PC-3 (cell line): ENCODE measurements around the gene IQSEC3. TPM values are rescaled to one million over a fixed set of nuclear protein-coding genes. Genes with fewer than 3 reads are reported as not detected.

Source experiments
- ATAC-seq: fragments of 200-7000 bp; cut with Tn5 transposase; 2 replicates; pipeline ENCODE4 v1.9.1; 2020; ENCODE audit warnings: mild to moderate bottlenecking, moderate library complexity
- BruUV-seq: library from RNA; stranded (reverse); fragments of 400-500 nt; replicated peaks from 2 replicates; lab custom pipeline; 2021; lab: Mats Ljungman, UMichigan
- CTCF ChIA-PET: fragments of 300-600 bp; sonication (Branson Sonifier 250); formaldehyde crosslinking; loops from one replicate; lab custom pipeline; 2022; ENCODE audit warnings: antibody characterized with exemption; lab: Charles Lee
- POLR2A ChIA-PET: fragments of 300-600 bp; sonication (Branson Sonifier 250); formaldehyde crosslinking; loops from one replicate; lab custom pipeline; 2022; ENCODE audit warnings: antibody characterized with exemption; ENCODE audit not compliant: unreplicated experiment; lab: Charles Lee
- DNase-seq: peaks from one replicate; pipeline ENCODE4 v3.0.0-alpha.2; 2015
- H2AFZ ChIP-seq: fragments of 300-600 bp; sonication (generic); 2 replicates; pipeline ENCODE4 v1.6.0; 2016; ENCODE audit warnings: antibody characterized with exemption, low read length
- H3F3A ChIP-seq: fragments of 300-600 bp; sonication (generic); one replicate; pipeline ENCODE4 v1.6.0; 2017; ENCODE audit warnings: antibody characterized with exemption, low read length, control low read depth, mild to moderate bottlenecking; ENCODE audit not compliant: unreplicated experiment
- H3K27ac ChIP-seq: fragments of 300-600 bp; sonication (generic); 2 replicates; pipeline ENCODE4 v1.5.1; 2016; ENCODE audit warnings: mild to moderate bottlenecking, low read length
- H3K27me3 ChIP-seq: fragments of 300-600 bp; sonication (generic); 2 replicates; pipeline ENCODE4 v1.6.1; 2016; ENCODE audit warnings: low read length, mixed read lengths
- H3K36me3 ChIP-seq: fragments of 300-600 bp; sonication (generic); 2 replicates; pipeline ENCODE4 v1.6.1; 2016; ENCODE audit warnings: low read depth, mixed run types, low read length, mixed read lengths
- H3K4me1 ChIP-seq: fragments of 300-600 bp; sonication (generic); 2 replicates; pipeline ENCODE4 v1.5.1; 2016; ENCODE audit warnings: low read length; ENCODE audit not compliant: insufficient read depth
- H3K4me2 ChIP-seq: fragments of 300-600 bp; sonication (generic); 2 replicates; pipeline ENCODE4 v1.6.0; 2016; ENCODE audit warnings: low read length
- H3K4me3 ChIP-seq: fragments of 300-600 bp; sonication (generic); 2 replicates; pipeline ENCODE4 v1.5.1; 2016; ENCODE audit warnings: mild to moderate bottlenecking, low read length, mixed read lengths
- H3K79me2 ChIP-seq: fragments of 300-600 bp; sonication (generic); 2 replicates; pipeline ENCODE4 v1.6.1; 2017; ENCODE audit warnings: low read length, mixed read lengths
- H3K9ac ChIP-seq: fragments of 300-600 bp; sonication (generic); 2 replicates; pipeline ENCODE4 v1.6.0; 2016; ENCODE audit warnings: mild to moderate bottlenecking, low read length
- H3K9me2 ChIP-seq: fragments of 300-600 bp; sonication (generic); replicated peaks from 2 replicates; pipeline ENCODE4 v1.6.1; 2016; ENCODE audit warnings: mixed run types, low read length, mixed read lengths
- H3K9me3 ChIP-seq: fragments of 300-600 bp; sonication (generic); 2 replicates; pipeline ENCODE4 v1.6.1; 2016; ENCODE audit warnings: low read length, mixed read lengths
- H4K20me1 ChIP-seq: fragments of 300-600 bp; sonication (generic); 2 replicates; pipeline ENCODE4 v1.6.1; 2016; ENCODE audit warnings: low read length, mixed read lengths
- EZH2 ChIP-seq: fragments of 300-600 bp; sonication (generic); IDR thresholded peaks from one replicate; pipeline ENCODE4 v1.6.1; 2017; ENCODE audit warnings: antibody characterized with exemption, mild to moderate bottlenecking, low read length; ENCODE audit not compliant: unreplicated experiment
- EZH2phosphoT487 ChIP-seq: fragments of 300-600 bp; sonication (generic); IDR thresholded peaks from 2 replicates; pipeline ENCODE4 v1.6.1; 2018; ENCODE audit warnings: mild to moderate bottlenecking, antibody characterized with exemption, low read length, borderline replicate concordance
- intact Hi-C: fragments of 100-400 bp; cut with micrococcal nuclease; formaldehyde crosslinking; loops from 2 replicates; pipeline ENCODE4 v1.9.0; 2023
- total RNA-seq: library from RNA; depleted of rRNA; stranded (reverse); fragments of >200 nt; gene quantifications from 2 replicates; pipeline ENCODE4 v1.2.3, GENCODE V29; 2014
- TF ChIP-seq, protein P1 (sequence below): fragments of 300-600 bp; sonication (generic); conservative IDR thresholded peaks from 2 replicates; pipeline ENCODE4 v1.5.1; 2017; ENCODE audit warnings: antibody characterized with exemption, low read depth, mild to moderate bottlenecking, low read length

Gene IQSEC3
- total RNA-seq, 1 experiment from 2014 or later = 0.11 TPM

DNA sequence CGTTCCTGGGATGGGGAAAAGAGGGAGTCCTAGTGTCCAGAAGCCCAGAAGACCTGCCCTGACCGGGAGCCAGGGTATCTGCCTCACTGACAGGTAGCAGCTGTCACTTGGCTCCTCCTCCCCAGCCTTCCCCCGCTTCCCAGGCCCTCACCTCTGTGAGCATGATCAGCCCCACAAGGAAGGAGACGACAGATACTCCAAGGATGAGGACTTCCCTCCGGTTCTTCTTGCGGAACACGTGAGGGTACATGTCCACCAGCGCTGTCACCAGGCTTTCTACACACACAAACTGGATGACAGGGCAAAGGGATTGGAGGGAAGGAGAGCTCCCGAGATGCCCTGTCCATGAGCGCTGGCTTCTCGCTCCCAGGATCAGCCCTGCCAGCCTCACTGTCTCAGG lies 157.3 kb downstream of the IQSEC3 start:
- ATAC-seq (no peak), DNase-seq (no peak)
- no peak overlapping the region for H3K4me2 ChIP-seq
- H2AFZ ChIP-seq = no peak overlapping the region
- no peaks in the 10 kb centered on the region for H3K4me1 ChIP-seq
- no peaks in the 10 kb centered on the region for H3K9me3 ChIP-seq
- CTCF ChIA-PET = no interaction called here
- H3K27ac ChIP-seq = no peak overlapping the region
- POLR2A ChIA-PET = no interaction called here
- H3K9me2 ChIP-seq = no peaks in the 10 kb centered on the region
- H3K79me2 ChIP-seq = no peaks in the 10 kb centered on the region
- H3K4me3 ChIP-seq = no peak overlapping the region
- H3F3A ChIP-seq = no peaks in the 10 kb centered on the region
- intact Hi-C loops = no loop called here
- H4K20me1 ChIP-seq = no peaks in the 10 kb centered on the region
- H3K27me3 ChIP-seq = peaks cover 27% of the 10 kb centered on the region
- H3K36me3 ChIP-seq = no peaks in the 10 kb centered on the region; the same call in 1 of the 2 replicates
- no peak for TF ChIP-seq EZH2phosphoT487
- TF ChIP-seq, protein P1, sequence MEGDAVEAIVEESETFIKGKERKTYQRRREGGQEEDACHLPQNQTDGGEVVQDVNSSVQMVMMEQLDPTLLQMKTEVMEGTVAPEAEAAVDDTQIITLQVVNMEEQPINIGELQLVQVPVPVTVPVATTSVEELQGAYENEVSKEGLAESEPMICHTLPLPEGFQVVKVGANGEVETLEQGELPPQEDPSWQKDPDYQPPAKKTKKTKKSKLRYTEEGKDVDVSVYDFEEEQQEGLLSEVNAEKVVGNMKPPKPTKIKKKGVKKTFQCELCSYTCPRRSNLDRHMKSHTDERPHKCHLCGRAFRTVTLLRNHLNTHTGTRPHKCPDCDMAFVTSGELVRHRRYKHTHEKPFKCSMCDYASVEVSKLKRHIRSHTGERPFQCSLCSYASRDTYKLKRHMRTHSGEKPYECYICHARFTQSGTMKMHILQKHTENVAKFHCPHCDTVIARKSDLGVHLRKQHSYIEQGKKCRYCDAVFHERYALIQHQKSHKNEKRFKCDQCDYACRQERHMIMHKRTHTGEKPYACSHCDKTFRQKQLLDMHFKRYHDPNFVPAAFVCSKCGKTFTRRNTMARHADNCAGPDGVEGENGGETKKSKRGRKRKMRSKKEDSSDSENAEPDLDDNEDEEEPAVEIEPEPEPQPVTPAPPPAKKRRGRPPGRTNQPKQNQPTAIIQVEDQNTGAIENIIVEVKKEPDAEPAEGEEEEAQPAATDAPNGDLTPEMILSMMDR = no peak
- no TSS peak for BruUV-seq
- H3K9ac ChIP-seq = no peak overlapping the region

DNA sequence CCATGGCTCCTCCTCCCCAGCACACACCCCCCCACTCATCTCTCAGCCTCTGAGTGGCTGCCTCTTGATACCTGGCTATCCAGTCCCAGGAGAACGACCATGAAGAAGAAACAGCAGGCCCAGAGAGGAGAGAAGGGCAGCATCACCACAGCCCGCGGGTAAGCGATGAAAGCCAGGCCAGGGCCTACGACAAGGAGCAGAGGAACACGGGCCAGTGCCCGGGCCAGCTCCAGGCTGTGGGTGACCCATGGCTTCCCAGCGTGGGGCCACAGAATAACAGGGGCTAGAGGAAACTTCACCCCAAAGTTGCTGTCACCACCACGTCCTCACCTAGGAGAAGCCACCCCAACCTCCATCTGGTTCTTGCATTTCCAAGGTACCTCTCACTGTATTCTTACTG lies 157.8 kb downstream of the IQSEC3 start:
- Histone ChIP-seq H3K4me1 (no peaks in the 10 kb centered on the region), H2AFZ (no peak overlapping the region), H3K4me3 (no peak overlapping the region), H3K9me3 (no peaks in the 10 kb centered on the region), H3K79me2 (no peaks in the 10 kb centered on the region), H3K4me2 (no peak overlapping the region), H3K9ac (no peak overlapping the region), H3K36me3 (no peaks in the 10 kb centered on the region; the same call in 1 of the 2 replicates), H4K20me1 (no peaks in the 10 kb centered on the region), H3K27ac (no peak overlapping the region), H3K9me2 (no peaks in the 10 kb centered on the region), H3K27me3 (peaks cover 32% of the 10 kb centered on the region), H3F3A (no peaks in the 10 kb centered on the region)
- intact Hi-C loops = no loop called here
- BruUV-seq = no TSS peak
- TF ChIP-seq EZH2 = no peak
- TF ChIP-seq, protein P1 = no peak
- TF ChIP-seq EZH2phosphoT487 = no peak
- DNase-seq (no peak), ATAC-seq (no peak)
- ChIA-PET POLR2A (no interaction called here), CTCF (no interaction called here)

DNA sequence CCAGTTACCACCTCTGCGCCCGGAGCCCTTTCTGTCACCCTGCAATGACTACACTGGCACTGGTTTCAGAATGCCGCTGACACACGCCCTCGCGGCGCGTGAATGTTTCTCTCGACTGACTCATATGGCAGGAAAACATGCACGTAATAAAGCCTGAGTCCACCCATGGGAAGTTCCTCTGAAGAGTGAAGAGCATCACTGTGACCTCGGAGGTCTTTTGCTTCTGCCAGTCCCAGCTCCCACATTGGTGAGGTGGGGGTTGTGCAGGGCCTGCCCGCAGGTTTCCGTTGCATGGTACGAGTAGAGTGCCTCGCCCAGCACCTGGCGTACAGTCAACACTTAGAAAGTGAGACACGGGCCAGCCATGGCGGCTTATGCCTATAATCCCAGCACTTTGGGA lies 158.4 kb downstream of the IQSEC3 start:
- Histone ChIP-seq H3K9me3 (no peaks in the 10 kb centered on the region), H3K79me2 (no peaks in the 10 kb centered on the region), H3K36me3 (no peaks in the 10 kb centered on the region), H3K4me3 (no peak overlapping the region), H3K27me3 (peaks cover 39% of the 10 kb centered on the region), H4K20me1 (no peaks in the 10 kb centered on the region), H3K9ac (no peak overlapping the region), H3K4me2 (no peak overlapping the region), H3K27ac (no peak overlapping the region), H2AFZ (no peak overlapping the region), H3F3A (no peaks in the 10 kb centered on the region), H3K4me1 (no peaks in the 10 kb centered on the region), H3K9me2 (no peaks in the 10 kb centered on the region)
- BruUV-seq = no TSS peak
- ChIA-PET CTCF (no interaction called here), POLR2A (no interaction called here)
- intact Hi-C loops = no loop called here
- DNase-seq (no peak), ATAC-seq (no peak)
- TF ChIP-seq, protein P1 = no peak
- no peak for TF ChIP-seq EZH2phosphoT487
- no peak for TF ChIP-seq EZH2
